K562 (cell line): Measurements from ENCODE around the gene ZNF213.

Experiments used
- ATF6 ChIP-seq: sonication (generic); formaldehyde crosslinking; IDR thresholded peaks from 2 replicates; pipeline ENCODE4 v1.4.0; 2020; ENCODE audit warnings: mild to moderate bottlenecking, missing genetic modification reagents
- E2F5 ChIP-seq: sonication (generic); formaldehyde crosslinking; IDR thresholded peaks from 2 replicates; pipeline ENCODE4 v1.8.0; 2022; ENCODE audit warnings: mild to moderate bottlenecking, missing genetic modification reagents
- EGR1 ChIP-seq: fragments of 450-650 bp; conservative IDR thresholded peaks from 2 replicates; pipeline ENCODE4 v1.6.1; 2017; ENCODE audit warnings: mild to moderate bottlenecking
- EZH2 ChIP-seq: IDR thresholded peaks from 2 replicates; pipeline ENCODE4 v1.6.1; 2012; ENCODE audit warnings: low read depth, mild to moderate bottlenecking, inconsistent platforms, low read length, borderline replicate concordance
- HES1 ChIP-seq: fragments of 450-650 bp; IDR thresholded peaks from 2 replicates; pipeline ENCODE4 v1.6.1; 2016; ENCODE audit warnings: low read depth, mild to moderate bottlenecking, moderate library complexity
- MYNN ChIP-seq, 2 experiments: sonication (generic); formaldehyde crosslinking in 1 of 2; IDR thresholded peaks; 2 replicates each; pipeline versions ENCODE4 v1.5.0 to v1.6.1; 2016 to 2020; ENCODE audit warnings: antibody characterized with exemption in 1 of 2, missing genetic modification reagents in 1 of 2
- NCOA6 ChIP-seq: fragments of 450-650 bp; IDR thresholded peaks from 2 replicates; pipeline ENCODE4 v1.6.1; 2017; ENCODE audit warnings: mild to moderate bottlenecking
- NFATC3 ChIP-seq: fragments of 450-650 bp; IDR thresholded peaks from 2 replicates; pipeline ENCODE4 v1.6.1; 2017; ENCODE audit warnings: mild to moderate bottlenecking
- POLR2AphosphoS5 ChIP-seq: IDR thresholded peaks from 2 replicates; pipeline ENCODE4 v1.6.1; 2011; ENCODE audit warnings: mild to moderate bottlenecking, low read depth, low read length, moderate library complexity; ENCODE audit not compliant: control insufficient read depth, insufficient read depth
- RCOR1 ChIP-seq, 2 experiments: IDR thresholded peaks; 2 replicates each; pipeline ENCODE4 v1.6.1; 2012; ENCODE audit warnings: low read depth in 2 of 2, low read length in 2 of 2, borderline replicate concordance in 1 of 2, improper control_type of control experiment in 1 of 2
- RFX5 ChIP-seq: IDR thresholded peaks from 2 replicates; pipeline ENCODE4 v1.6.1; 2011; ENCODE audit warnings: low read depth, mild to moderate bottlenecking, improper control_type of control experiment, low read length
- SIN3B ChIP-seq: fragments of 450-650 bp; IDR thresholded peaks from 2 replicates; pipeline ENCODE4 v1.6.1; 2017; ENCODE audit warnings: low read depth, mild to moderate bottlenecking, moderate library complexity
- ZNF140 ChIP-seq: fragments of 250-450 bp; sonication (Bioruptor Pico); IDR thresholded peaks from 2 replicates; pipeline ENCODE4 v1.8.0; 2021; ENCODE audit warnings: moderate library complexity, mild to moderate bottlenecking, inconsistent platforms
- ZNF668 ChIP-seq: fragments of 250-450 bp; sonication (Bioruptor Pico); IDR thresholded peaks from 2 replicates; pipeline ENCODE4 v1.8.0; 2022; ENCODE audit warnings: mild to moderate bottlenecking, inconsistent platforms

- TF ChIP-seq RCOR1 (IDR thresholded peaks at IDR 0.05; ENCODE audit: borderline replicate concordance in 1 of 2, low read depth in 2 of 2, low read length in 2 of 2) (no peak), POLR2AphosphoS5 (peak; percentile 31; the same call in 1 of the 2 replicates), ATF6 (CRISPR knock-in tag) (no peak), EZH2 (no peak), ZNF668 (CRISPR knock-in tag) (no peak), NFATC3 (no peak; the same call in 1 of the 2 replicates), EGR1 (no peak), HES1 (no peak), NCOA6 (no peak), ZNF140 (CRISPR knock-in tag) (no peak), E2F5 (CRISPR knock-in tag) (no peak), SIN3B (no peak), MYNN (IDR thresholded peaks at IDR 0.05) (peak; percentile 52), MYNN (CRISPR knock-in tag; IDR thresholded peaks at IDR 0.05) (no peak), RFX5 (no peak)
Measured at GRCh38 chr16:3129137-3130131, 5.4 kb upstream of the ZNF213 start.
